SU-DHL-6 (cell line): ENCODE measurements around the gene FCHSD2.

Experiments used
- CTCF ChIP-seq: fragments of 200-600 bp; sonication (generic); IDR thresholded peaks from one replicate; pipeline ENCODE4 v1.5.1; 2017; ENCODE audit warnings: antibody characterized with exemption, mild to moderate bottlenecking, low read length, moderate library complexity; ENCODE audit not compliant: insufficient read depth, poor library complexity, severe bottlenecking
- EZH2phosphoT487 ChIP-seq: fragments of 200-600 bp; sonication (generic), shearing (Covaris generic); conservative IDR thresholded peaks from 2 replicates; pipeline ENCODE4 v1.6.1; 2018; ENCODE audit warnings: mild to moderate bottlenecking, antibody characterized with exemption, low read length, moderate library complexity, mixed read lengths

- peak; percentile 31 for TF ChIP-seq CTCF
- TF ChIP-seq EZH2phosphoT487 = no peak
Measured at GRCh38 chr11:73137262-73137943, 4.7 kb downstream of the FCHSD2 start.
